Stimulated activated CD8-positive, alpha-beta memory T cell treated with anti-CD3 and anti-CD28 coated beads, Interleukin-15, amount 100 ng/mL, for 1 hour (primary cell): ENCODE measurements around the gene SLC25A6.
"Not testable (repeated sequence)": the region's sequence is repeated elsewhere in the genome, so short reads cannot be mapped to it uniquely, and the experiment has no call there.

Source experiments
- DNase-seq: peaks from one replicate; pipeline ENCODE4 v3.0.0-alpha.2; 2020; ENCODE audit warnings: low read depth

Gene SLC25A6

GRCh38 chrX:1412551-1413161, 20.7 kb upstream of the SLC25A6 start:
- DNase-seq: no peak

GRCh38 chrX:1411326-1411725, 19.4 kb upstream of the SLC25A6 start:
- no peak for DNase-seq

- no peak for DNase-seq
These were observed 15.1 kb upstream of the SLC25A6 start for GRCh38 chrX:1407035-1407434.

GRCh38 chrX:1405769-1406168, 13.9 kb upstream of the SLC25A6 start:
- DNase-seq: not testable (repeated sequence)

GRCh38 chrX:1403867-1404266, 12.0 kb upstream of the SLC25A6 start:
- not testable (repeated sequence) for DNase-seq

- DNase-seq: no peak
These were observed 11.3 kb upstream of the SLC25A6 start for GRCh38 chrX:1403228-1403627.

- no peak for DNase-seq
These were observed 9.9 kb upstream of the SLC25A6 start for GRCh38 chrX:1401611-1402430.

GRCh38 chrX:1400742-1401471, 9.0 kb upstream of the SLC25A6 start:
- DNase-seq: no peak

GRCh38 chrX:1400049-1400448, 8.1 kb upstream of the SLC25A6 start:
- no peak for DNase-seq

- no peak for DNase-seq
These were observed 6.8 kb upstream of the SLC25A6 start for GRCh38 chrX:1398431-1399340.

- DNase-seq: no peak
These were observed 5.7 kb upstream of the SLC25A6 start for GRCh38 chrX:1397441-1398270.

GRCh38 chrX:1397001-1397400, 5.1 kb upstream of the SLC25A6 start:
- DNase-seq: no peak

GRCh38 chrX:1395646-1396216, 3.8 kb upstream of the SLC25A6 start:
- no peak for DNase-seq

GRCh38 chrX:1394731-1395501, 3.0 kb upstream of the SLC25A6 start:
- DNase-seq: no peak

GRCh38 chrX:1393871-1394615, 2.1 kb upstream of the SLC25A6 start:
- DNase-seq: no peak

- no peak for DNase-seq
These were observed 609 bp upstream of the SLC25A6 start for GRCh38 chrX:1392376-1393068.

GRCh38 chrX:1391370-1391706, 575 bp downstream of the SLC25A6 start:
- DNase-seq: peak; percentile 84

GRCh38 chrX:1390621-1391369, 1.1 kb downstream of the SLC25A6 start:
- no peak for DNase-seq
